ENCODE data around the gene FAM185A.

- no peak for TF ChIP-seq CTCF (IDR thresholded peaks at IDR 0.05)
- TF ChIP-seq POLR2A (IDR thresholded peaks at IDR 0.05) = no peak
Observed at GRCh38 chr7:102849538-102849937, 100.7 kb downstream of the FAM185A start.
